ENCODE measurements around the gene PSMB2.

Gene PSMB2

DNA sequence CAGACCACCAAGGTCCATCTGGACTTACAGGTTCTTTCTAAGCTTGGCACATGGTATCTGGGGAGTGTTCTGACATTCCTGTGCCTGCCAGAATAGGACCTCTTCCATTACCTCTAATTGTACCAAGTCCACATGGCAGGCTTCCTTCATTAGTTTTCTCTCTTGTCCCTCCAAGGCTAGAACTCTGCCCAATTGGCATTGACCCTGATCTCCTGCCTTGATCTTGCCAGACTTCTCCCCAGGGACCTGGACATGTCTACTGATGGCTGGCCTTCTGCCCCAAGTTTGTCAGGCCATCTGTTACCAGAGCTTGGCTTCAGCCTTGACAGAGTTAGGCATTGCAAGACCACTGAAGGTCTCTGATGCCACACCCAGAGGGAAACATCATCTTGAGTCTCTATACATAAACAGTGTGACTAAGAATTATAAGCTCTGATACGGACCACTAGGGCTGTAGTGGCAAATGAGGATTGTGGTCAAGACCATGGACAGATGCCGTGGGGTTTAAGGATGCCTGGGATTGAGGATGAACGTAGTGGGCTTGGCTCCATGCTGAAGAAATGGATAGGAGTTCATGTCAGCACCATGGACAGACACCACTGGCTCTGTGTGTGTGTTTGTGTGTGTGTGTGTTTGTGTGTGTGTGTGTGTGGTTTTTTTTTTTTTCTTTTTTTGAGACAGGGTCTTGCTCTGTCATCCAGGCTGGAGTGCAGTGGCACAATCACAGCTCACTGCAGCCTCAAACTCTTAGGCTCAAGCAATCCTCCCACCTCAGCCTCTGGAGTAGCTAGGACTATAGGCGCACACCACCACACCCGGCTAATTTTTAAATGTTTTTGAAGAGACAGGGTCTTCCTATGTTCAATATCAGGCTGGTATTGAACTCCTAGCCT is 19.5 kb upstream of the PSMB2 start:
- TF ChIP-seq, protein P1, sequence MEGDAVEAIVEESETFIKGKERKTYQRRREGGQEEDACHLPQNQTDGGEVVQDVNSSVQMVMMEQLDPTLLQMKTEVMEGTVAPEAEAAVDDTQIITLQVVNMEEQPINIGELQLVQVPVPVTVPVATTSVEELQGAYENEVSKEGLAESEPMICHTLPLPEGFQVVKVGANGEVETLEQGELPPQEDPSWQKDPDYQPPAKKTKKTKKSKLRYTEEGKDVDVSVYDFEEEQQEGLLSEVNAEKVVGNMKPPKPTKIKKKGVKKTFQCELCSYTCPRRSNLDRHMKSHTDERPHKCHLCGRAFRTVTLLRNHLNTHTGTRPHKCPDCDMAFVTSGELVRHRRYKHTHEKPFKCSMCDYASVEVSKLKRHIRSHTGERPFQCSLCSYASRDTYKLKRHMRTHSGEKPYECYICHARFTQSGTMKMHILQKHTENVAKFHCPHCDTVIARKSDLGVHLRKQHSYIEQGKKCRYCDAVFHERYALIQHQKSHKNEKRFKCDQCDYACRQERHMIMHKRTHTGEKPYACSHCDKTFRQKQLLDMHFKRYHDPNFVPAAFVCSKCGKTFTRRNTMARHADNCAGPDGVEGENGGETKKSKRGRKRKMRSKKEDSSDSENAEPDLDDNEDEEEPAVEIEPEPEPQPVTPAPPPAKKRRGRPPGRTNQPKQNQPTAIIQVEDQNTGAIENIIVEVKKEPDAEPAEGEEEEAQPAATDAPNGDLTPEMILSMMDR (IDR thresholded peaks at IDR 0.05; ENCODE audit: low read depth, low read length, missing control alignments) = no peak
- peak; percentile 55 for DNase-seq (ENCODE audit: extremely low read depth, low read depth)
- no peak overlapping the region for H3K4me3 ChIP-seq (replicated peaks; ENCODE audit: low read depth, low read length)

DNA sequence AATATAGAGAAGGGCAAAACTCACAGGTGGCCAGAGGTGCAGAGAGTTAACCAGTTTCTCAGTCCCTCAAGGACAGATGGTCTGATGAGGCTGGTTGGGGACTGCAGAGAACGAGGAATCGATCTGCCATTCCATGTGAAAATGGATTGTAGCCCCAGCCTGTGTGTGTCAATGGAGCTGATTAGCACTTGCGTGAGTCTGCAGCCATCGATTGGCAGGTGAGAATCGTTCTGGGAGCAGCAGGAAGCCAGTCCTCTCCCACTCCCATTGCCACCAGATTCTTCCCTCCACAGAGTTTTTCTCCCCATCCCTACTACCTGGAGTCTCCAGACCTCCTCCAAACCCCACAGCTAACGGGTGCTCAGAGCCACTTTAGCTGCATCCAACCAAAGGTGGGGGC is 18.3 kb upstream of the PSMB2 start:
- H3K4me3 ChIP-seq (replicated peaks; ENCODE audit: low read depth, low read length) = no peak overlapping the region
- TF ChIP-seq, protein P1 (IDR thresholded peaks at IDR 0.05; ENCODE audit: low read depth, low read length, missing control alignments) = no peak
- DNase-seq (ENCODE audit: extremely low read depth, low read depth) = no peak

DNA sequence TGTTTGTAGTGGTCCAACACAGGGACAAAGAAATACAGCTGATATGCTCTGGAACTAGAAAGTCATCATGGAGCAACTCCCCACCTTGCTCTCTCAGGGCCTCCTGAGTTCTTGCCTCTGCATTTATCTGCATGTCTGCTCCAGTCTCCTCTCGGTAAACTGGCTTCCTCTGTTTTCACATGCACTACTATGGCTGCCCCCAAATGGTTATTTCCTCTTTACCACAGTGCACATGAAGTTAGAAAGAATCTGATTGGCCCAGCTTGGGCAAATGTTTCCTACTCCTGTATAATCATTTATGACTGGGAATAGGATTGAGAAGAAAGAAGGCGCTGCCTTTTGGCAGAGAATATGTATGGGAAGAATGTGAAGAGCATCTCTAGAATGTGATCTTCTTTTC is 16.5 kb upstream of the PSMB2 start:
- DNase-seq (ENCODE audit: extremely low read depth, low read depth) = no peak
- TF ChIP-seq, protein P1 (IDR thresholded peaks at IDR 0.05; ENCODE audit: low read depth, low read length, missing control alignments) = no peak
- no peak overlapping the region for H3K4me3 ChIP-seq (replicated peaks; ENCODE audit: low read depth, low read length)

DNA sequence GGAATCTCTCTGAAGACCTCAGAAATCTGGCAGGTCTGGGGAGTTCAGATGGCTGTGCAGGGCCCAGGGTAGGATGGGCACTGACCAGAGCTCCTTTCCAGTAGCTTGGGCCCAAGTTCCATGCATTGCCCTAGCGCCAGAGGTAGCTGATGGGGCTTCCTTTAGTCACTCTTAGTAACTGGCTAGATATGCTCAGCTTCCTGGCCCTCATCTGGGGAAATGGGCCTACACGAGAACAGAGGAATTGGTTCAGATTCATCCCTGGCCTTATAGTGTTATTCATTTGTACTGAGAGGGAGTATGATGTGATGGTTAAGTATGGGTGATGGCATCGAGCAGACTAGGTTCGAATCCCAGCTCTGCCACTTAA is 15.5 kb upstream of the PSMB2 start:
- no peak overlapping the region for H3K4me3 ChIP-seq (replicated peaks; ENCODE audit: low read depth, low read length)
- no peak for DNase-seq (ENCODE audit: extremely low read depth, low read depth)
- TF ChIP-seq, protein P1 (IDR thresholded peaks at IDR 0.05; ENCODE audit: low read depth, low read length, missing control alignments) = no peak

DNA sequence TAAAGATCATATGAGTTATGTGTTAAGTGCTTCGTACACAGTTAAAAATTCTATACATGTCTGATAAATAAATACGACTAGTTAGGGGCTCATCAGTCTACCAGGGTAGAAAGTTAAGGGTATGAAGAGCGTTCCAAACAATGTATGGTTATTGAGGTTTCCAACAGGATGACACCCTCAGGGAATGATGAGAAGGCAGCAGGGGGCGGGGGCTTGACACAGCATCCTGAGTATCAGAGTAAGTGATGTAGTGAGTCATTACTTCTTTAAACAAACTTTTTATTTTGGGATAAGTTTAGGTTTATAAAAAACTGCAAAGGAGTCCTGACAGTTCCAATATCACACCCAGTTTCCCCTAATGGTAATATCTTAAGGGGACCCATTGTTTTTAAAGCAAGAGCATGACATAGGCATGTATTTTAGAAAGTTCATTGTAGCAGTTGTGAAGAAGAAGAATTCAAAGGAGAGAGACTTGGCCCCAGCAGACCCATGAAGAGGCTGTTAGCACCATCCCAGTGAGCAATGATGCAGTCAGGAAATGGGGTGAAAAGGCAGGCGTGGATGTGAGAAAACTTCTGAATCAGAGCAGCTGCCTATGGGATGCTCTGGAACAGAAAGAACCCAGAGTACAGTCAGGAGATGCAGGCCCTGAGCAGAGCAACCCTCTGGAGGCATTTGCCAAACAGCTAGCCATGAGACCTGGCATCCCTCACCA is 15.0 kb upstream of the PSMB2 start:
- DNase-seq (ENCODE audit: extremely low read depth, low read depth) = no peak
- TF ChIP-seq, protein P1 (IDR thresholded peaks at IDR 0.05; ENCODE audit: low read depth, low read length, missing control alignments) = no peak
- no peak overlapping the region for H3K4me3 ChIP-seq (replicated peaks; ENCODE audit: low read depth, low read length)

DNA sequence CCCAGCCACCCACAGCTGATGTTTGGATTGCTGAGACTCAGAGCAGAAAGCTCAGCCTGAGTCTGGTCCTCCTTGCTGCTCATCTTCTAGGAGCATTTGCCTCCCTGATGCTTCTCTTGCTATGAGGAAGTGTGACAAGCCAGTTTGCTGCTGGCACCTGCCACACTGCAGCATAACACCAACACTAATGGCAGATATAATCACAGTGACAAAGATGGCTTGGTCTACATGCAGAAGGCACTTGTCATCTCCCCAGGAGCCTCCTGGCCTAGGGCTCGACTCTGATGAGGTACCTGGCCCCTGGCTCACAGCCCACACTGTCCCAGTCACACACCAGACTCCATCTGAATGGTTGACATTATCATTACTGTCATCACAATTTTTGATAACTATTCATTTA is 13.9 kb upstream of the PSMB2 start:
- no peak for DNase-seq (ENCODE audit: extremely low read depth, low read depth)
- H3K4me3 ChIP-seq (replicated peaks; ENCODE audit: low read depth, low read length) = no peak overlapping the region

More for the DNA sequence above, 13.9 kb upstream of the PSMB2 start:
- TF ChIP-seq, protein P1 (IDR thresholded peaks at IDR 0.05; ENCODE audit: low read depth, low read length, missing control alignments) = no peak
